GM12878 (cell line): ENCODE data around the gene CISD2. TPM values are rescaled to one million over a fixed set of nuclear protein-coding genes. Genes with fewer than 3 reads are reported as not detected.

Experiments used
- ATAC-seq: fragments of 200-7000 bp; cut with Tn5 transposase; 3 replicates; pipeline ENCODE4 v1.9.1; 2020; ENCODE audit warnings: mild to moderate bottlenecking, moderate library complexity
- BruUV-seq: library from RNA; stranded (reverse); fragments of 400-500 nt; replicated peaks from 2 replicates; lab custom pipeline; 2021; lab: Mats Ljungman, UMichigan
- CTCF ChIA-PET: fragments of 300-600 bp; sonication (Branson Sonifier 250); formaldehyde crosslinking; extraction: SDS; loops from one replicate; lab custom pipeline; 2021; ENCODE audit warnings: inconsistent platforms; lab: Yijun Ruan, JAX
- POLR2A ChIA-PET: fragments of 350-600 bp; formaldehyde crosslinking; extraction: SDS; loops from one replicate; lab custom pipeline; 2021; ENCODE audit warnings: inconsistent platforms; lab: Charles Lee
- RAD21 ChIA-PET: fragments of 300-600 bp; sonication (Branson Sonifier 250); formaldehyde crosslinking; loops from one replicate; lab custom pipeline; 2023; ENCODE audit warnings: antibody characterized with exemption; ENCODE audit not compliant: unreplicated experiment; lab: Charles Lee
- SMC1A ChIA-PET: fragments of 300-600 bp; sonication (Branson Sonifier 250); formaldehyde crosslinking; loops from one replicate; lab custom pipeline; 2023; ENCODE audit not compliant: unreplicated experiment, uncharacterized antibody; lab: Charles Lee
- DNase-seq: peaks from one replicate; pipeline ENCODE4 v3.0.0-alpha.2; 2011; ENCODE audit warnings: low read depth, low spot score
- FAIRE-seq: peaks from 3 replicates; lab custom pipeline; 2011; peaks lifted over from hg19 to GRCh38; lab: Jason Lieb, UNC
- H2AFZ ChIP-seq: 2 replicates; pipeline ENCODE4 v1.6.0; 2011; ENCODE audit warnings: low read depth, low read length, control low read depth; ENCODE audit not compliant: control insufficient read depth
- H3K27ac ChIP-seq: 2 replicates; pipeline ENCODE4 v1.5.1; 2011; ENCODE audit warnings: control low read depth; ENCODE audit not compliant: control insufficient read depth, insufficient read depth
- H3K27me3 ChIP-seq, 2 experiments: replicated peaks in 1 of 2; 2 replicates each; pipeline versions ENCODE4 v1.6.0 to v1.6.1; 2011; ENCODE audit warnings: low read length in 1 of 2; ENCODE audit not compliant: control insufficient read depth in 2 of 2, insufficient read depth in 2 of 2
- H3K36me3 ChIP-seq, 2 experiments: 2 replicates each; pipeline ENCODE4 v1.5.1; 2011; ENCODE audit warnings: low read length in 1 of 2; ENCODE audit not compliant: control insufficient read depth in 2 of 2, insufficient read depth in 2 of 2
- H3K4me1 ChIP-seq: 2 replicates; pipeline ENCODE4 v1.6.1; 2011; ENCODE audit warnings: mild to moderate bottlenecking, low read length, moderate library complexity, mixed read lengths; ENCODE audit not compliant: control insufficient read depth, insufficient read depth
- H3K4me2 ChIP-seq: 2 replicates; pipeline ENCODE4 v1.6.0; 2011; ENCODE audit warnings: control low read depth; ENCODE audit not compliant: control insufficient read depth, insufficient read depth
- H3K4me3 ChIP-seq: fragments of 200-600 bp; sonication (generic); 2 replicates; pipeline ENCODE4 v1.5.1; 2016
- H3K79me2 ChIP-seq: 2 replicates; pipeline ENCODE4 v1.6.0; 2011; ENCODE audit warnings: low read length; ENCODE audit not compliant: control insufficient read depth, insufficient read depth
- H3K9ac ChIP-seq: 2 replicates; pipeline ENCODE4 v1.8.0; 2011; ENCODE audit warnings: low read length, control low read depth, mixed read lengths; ENCODE audit not compliant: control insufficient read depth, insufficient read depth
- H3K9me3 ChIP-seq: replicated peaks from 3 replicates; pipeline ENCODE4 v1.5.1; 2011; ENCODE audit warnings: mild to moderate bottlenecking, low read length; ENCODE audit not compliant: control insufficient read depth, insufficient read depth
- H4K20me1 ChIP-seq: 2 replicates; pipeline ENCODE4 v1.6.0; 2011; ENCODE audit not compliant: control insufficient read depth, insufficient read depth
- BCL11A ChIP-seq: IDR thresholded peaks from 2 replicates; pipeline ENCODE4 v1.6.1; 2011; ENCODE audit warnings: low read depth, low read length
- BCLAF1 ChIP-seq: fragments of 450-650 bp; IDR thresholded peaks from 2 replicates; pipeline ENCODE4 v1.6.1; 2017; ENCODE audit warnings: antibody characterized with exemption, mild to moderate bottlenecking, moderate library complexity
- CBFB ChIP-seq: IDR thresholded peaks from 2 replicates; pipeline ENCODE4 v1.6.1; 2016; ENCODE audit warnings: antibody characterized with exemption, low read depth
- CBX3 ChIP-seq: fragments of 200-600 bp; sonication (generic); IDR thresholded peaks from 2 replicates; pipeline ENCODE4 v1.6.1; 2016; ENCODE audit warnings: low read depth, borderline replicate concordance
- CHD2 ChIP-seq: IDR thresholded peaks from 2 replicates; pipeline ENCODE4 v1.6.1; 2011; ENCODE audit warnings: low read depth, low read length, improper control_type of control experiment, borderline replicate concordance
- CREM ChIP-seq: IDR thresholded peaks from 2 replicates; pipeline ENCODE4 v1.6.1; 2014; ENCODE audit warnings: antibody characterized with exemption, low read depth
- HDGF ChIP-seq: fragments of 450-650 bp; IDR thresholded peaks from 2 replicates; pipeline ENCODE4 v1.6.1; 2016; ENCODE audit warnings: antibody characterized with exemption
- MYC ChIP-seq: IDR thresholded peaks from 2 replicates; pipeline ENCODE4 v1.6.1; 2011; ENCODE audit warnings: mild to moderate bottlenecking, low read length, moderate library complexity, inconsistent platforms; ENCODE audit not compliant: insufficient read depth, insufficient replicate concordance, insufficient read length, severe bottlenecking
- NFIC ChIP-seq: IDR thresholded peaks from 2 replicates; pipeline ENCODE4 v1.6.1; 2012; ENCODE audit warnings: low read depth, mild to moderate bottlenecking, inconsistent platforms, low read length, moderate library complexity
- NR2C1 ChIP-seq: fragments of 450-650 bp; IDR thresholded peaks from 2 replicates; pipeline ENCODE4 v1.6.1; 2017; ENCODE audit warnings: antibody characterized with exemption, mild to moderate bottlenecking, moderate library complexity
- POU2F2 ChIP-seq: IDR thresholded peaks from 3 replicates; pipeline ENCODE4 v1.6.1; 2011; ENCODE audit warnings: low read depth, mild to moderate bottlenecking, low read length, borderline replicate concordance
- WGBS: methylation state at CpG from one replicate; pipeline ENCODE4 v1.1.6; 2016; ENCODE audit warnings: low lambda C conversion rate; ENCODE audit not compliant: insufficient replicate concordance, insufficient coverage; ENCODE audit errors: missing lambda C conversion rate; 5-methylcytosine and 5-hydroxymethylcytosine counted together
- in situ Hi-C: fragments of 300-500 bp; cut with MboI; formaldehyde crosslinking; loops from 9 replicates; pipeline ENCODE4 v1.14.3; 2018; ENCODE audit warnings: mixed read lengths
- intact Hi-C: fragments of 100-400 bp; cut with micrococcal nuclease; formaldehyde crosslinking; loops from one replicate; pipeline ENCODE4 v1.14.2; 2022; ENCODE audit not compliant: unreplicated experiment
- polyA plus RNA-seq, 11 experiments: library from polyadenylated mRNA; depleted of rRNA in 4 of 11; unstranded in 6 of 11; stranded (reverse) in 5 of 11; fragments of >200 nt; fragmentation: Nextera tagmentation in 4 of 11; fragmentation: Illumina TruSeq in 1 of 11; extraction: Ambion mirVana in 4 of 11; extraction: Trizol in 1 of 11; gene quantifications; 1 replicate in 1 of 11; 2 replicates in 10 of 11; pipeline versions ENCODE4 v1.2.1 to v1.2.3, GENCODE V29; 2011 to 2016; ENCODE audit warnings: inconsistent platforms in 2 of 11, missing spikeins in 2 of 11, low read depth in 1 of 11
- total RNA-seq, 4 experiments: library from RNA; depleted of rRNA in 3 of 4; stranded (reverse); fragments of >200 nt in 3 of 4; fragmentation: Illumina TruSeq in 1 of 4; extraction: Trizol in 1 of 4; gene quantifications; 2 replicates each; pipeline versions ENCODE4 v1.2.1 to v1.2.3, GENCODE V29; 2013 to 2021
- TF ChIP-seq, protein P1 (sequence below): IDR thresholded peaks from 2 replicates; pipeline ENCODE4 v1.6.1; 2012; ENCODE audit warnings: mild to moderate bottlenecking, low read depth, low read length
- TF ChIP-seq, protein P2 (sequence below): IDR thresholded peaks from 2 replicates; pipeline ENCODE4 v1.6.1; 2011; ENCODE audit warnings: mild to moderate bottlenecking, low read depth, low read length, moderate library complexity; ENCODE audit not compliant: insufficient replicate concordance
- TF ChIP-seq, protein P3 (sequence below): fragments of 450-650 bp; IDR thresholded peaks from 2 replicates; pipeline ENCODE4 v1.6.1; 2018; ENCODE audit warnings: borderline replicate concordance, mild to moderate bottlenecking; ENCODE audit not compliant: partially characterized antibody
- TF ChIP-seq, protein P4 (sequence below): IDR thresholded peaks from 2 replicates; pipeline ENCODE4 v1.6.1; 2012; ENCODE audit warnings: low read depth, low read length, improper control_type of control experiment

CISD2 gene
- total and polyA plus RNA-seq, 10 of the 15 experiments (the other 5 are each of a cell fraction or from before 2014, with no cell fraction given), result 29.5 to 132 (median 38.9) TPM

DNA sequence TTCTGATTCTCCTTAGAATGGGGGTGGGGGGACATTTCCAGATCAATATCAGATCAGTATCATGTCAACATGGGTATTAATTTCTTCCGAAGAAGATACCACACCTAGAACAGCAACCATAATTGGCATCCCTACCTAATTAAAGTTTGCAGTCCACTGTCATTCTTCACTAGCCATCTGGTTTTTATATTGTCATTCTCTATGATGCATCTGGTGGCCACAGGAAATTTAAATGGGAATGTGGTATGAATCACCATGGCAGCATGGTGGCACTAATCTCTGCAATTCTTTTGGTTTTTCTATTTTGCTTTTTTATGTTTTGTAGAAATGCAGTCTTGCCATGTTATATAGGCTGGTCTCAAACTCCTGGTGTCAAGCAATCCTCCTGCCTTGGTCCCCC, 24.9 kb upstream of the CISD2 start:
- RAD21 ChIA-PET, result no interaction called here
- DNase-seq (no peak), FAIRE-seq (no peak), ATAC-seq (no peak)
- CTCF ChIA-PET, result no interaction called here
- no TSS peak for BruUV-seq
- no peaks in the 10 kb centered on the region for H3K27me3 ChIP-seq
- no peaks in the 10 kb centered on the region; the same call in 2 of the 3 replicates for H3K9me3 ChIP-seq
- H3K4me3 ChIP-seq, result no peak overlapping the region
- H3K79me2 ChIP-seq, result no peaks in the 10 kb centered on the region
- intact Hi-C loops, result no loop called here
- no peak overlapping the region for H3K4me2 ChIP-seq
- POLR2A ChIA-PET, result no interaction called here
- H3K36me3 ChIP-seq, result no peaks in the 10 kb centered on the region; a peak in 1 of 4 replicates
- SMC1A ChIA-PET, result no interaction called here
- no peak overlapping the region for H3K27ac ChIP-seq
- no peaks in the 10 kb centered on the region for H3K4me1 ChIP-seq
- no peak overlapping the region for H2AFZ ChIP-seq
- WGBS, result 94% methylated on average over 1 of the region's 1 CpG
- in situ Hi-C loops, result no loop called here
- no peak overlapping the region for H3K9ac ChIP-seq
- H4K20me1 ChIP-seq, result no peaks in the 10 kb centered on the region
- TF ChIP-seq CBX3 (no peak), CREM (no peak), NFIC (no peak), NR2C1 (no peak), HDGF (no peak), BCL11A (no peak), BCLAF1 (no peak), CHD2 (no peak), CBFB (no peak), POU2F2 (no peak), MYC (no peak)
- TF ChIP-seq, protein P1, sequence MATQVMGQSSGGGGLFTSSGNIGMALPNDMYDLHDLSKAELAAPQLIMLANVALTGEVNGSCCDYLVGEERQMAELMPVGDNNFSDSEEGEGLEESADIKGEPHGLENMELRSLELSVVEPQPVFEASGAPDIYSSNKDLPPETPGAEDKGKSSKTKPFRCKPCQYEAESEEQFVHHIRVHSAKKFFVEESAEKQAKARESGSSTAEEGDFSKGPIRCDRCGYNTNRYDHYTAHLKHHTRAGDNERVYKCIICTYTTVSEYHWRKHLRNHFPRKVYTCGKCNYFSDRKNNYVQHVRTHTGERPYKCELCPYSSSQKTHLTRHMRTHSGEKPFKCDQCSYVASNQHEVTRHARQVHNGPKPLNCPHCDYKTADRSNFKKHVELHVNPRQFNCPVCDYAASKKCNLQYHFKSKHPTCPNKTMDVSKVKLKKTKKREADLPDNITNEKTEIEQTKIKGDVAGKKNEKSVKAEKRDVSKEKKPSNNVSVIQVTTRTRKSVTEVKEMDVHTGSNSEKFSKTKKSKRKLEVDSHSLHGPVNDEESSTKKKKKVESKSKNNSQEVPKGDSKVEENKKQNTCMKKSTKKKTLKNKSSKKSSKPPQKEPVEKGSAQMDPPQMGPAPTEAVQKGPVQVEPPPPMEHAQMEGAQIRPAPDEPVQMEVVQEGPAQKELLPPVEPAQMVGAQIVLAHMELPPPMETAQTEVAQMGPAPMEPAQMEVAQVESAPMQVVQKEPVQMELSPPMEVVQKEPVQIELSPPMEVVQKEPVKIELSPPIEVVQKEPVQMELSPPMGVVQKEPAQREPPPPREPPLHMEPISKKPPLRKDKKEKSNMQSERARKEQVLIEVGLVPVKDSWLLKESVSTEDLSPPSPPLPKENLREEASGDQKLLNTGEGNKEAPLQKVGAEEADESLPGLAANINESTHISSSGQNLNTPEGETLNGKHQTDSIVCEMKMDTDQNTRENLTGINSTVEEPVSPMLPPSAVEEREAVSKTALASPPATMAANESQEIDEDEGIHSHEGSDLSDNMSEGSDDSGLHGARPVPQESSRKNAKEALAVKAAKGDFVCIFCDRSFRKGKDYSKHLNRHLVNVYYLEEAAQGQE, result no peak
- TF ChIP-seq, protein P2, sequence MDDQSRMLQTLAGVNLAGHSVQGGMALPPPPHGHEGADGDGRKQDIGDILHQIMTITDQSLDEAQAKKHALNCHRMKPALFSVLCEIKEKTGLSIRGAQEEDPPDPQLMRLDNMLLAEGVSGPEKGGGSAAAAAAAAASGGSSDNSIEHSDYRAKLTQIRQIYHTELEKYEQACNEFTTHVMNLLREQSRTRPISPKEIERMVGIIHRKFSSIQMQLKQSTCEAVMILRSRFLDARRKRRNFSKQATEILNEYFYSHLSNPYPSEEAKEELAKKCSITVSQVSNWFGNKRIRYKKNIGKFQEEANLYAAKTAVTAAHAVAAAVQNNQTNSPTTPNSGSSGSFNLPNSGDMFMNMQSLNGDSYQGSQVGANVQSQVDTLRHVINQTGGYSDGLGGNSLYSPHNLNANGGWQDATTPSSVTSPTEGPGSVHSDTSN, result no peak
- TF ChIP-seq, protein P3, sequence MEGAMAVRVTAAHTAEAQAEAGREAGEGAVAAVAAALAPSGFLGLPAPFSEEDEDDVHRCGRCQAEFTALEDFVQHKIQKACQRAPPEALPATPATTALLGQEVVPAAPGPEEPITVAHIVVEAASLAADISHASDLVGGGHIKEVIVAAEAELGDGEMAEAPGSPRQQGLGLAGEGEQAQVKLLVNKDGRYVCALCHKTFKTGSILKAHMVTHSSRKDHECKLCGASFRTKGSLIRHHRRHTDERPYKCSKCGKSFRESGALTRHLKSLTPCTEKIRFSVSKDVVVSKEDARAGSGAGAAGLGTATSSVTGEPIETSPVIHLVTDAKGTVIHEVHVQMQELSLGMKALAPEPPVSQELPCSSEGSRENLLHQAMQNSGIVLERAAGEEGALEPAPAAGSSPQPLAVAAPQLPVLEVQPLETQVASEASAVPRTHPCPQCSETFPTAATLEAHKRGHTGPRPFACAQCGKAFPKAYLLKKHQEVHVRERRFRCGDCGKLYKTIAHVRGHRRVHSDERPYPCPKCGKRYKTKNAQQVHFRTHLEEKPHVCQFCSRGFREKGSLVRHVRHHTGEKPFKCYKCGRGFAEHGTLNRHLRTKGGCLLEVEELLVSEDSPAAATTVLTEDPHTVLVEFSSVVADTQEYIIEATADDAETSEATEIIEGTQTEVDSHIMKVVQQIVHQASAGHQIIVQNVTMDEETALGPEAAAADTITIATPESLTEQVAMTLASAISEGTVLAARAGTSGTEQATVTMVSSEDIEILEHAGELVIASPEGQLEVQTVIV, result no peak
- TF ChIP-seq, protein P4, sequence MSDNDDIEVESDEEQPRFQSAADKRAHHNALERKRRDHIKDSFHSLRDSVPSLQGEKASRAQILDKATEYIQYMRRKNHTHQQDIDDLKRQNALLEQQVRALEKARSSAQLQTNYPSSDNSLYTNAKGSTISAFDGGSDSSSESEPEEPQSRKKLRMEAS, result no peak
